Right forelimb (tissue), 1 donor: ENCODE results near the gene PCNP.
"Not testable (repeated sequence)": the region's sequence is repeated elsewhere in the genome, so short reads cannot be mapped to it uniquely, and the experiment has no call there.

ENCODE experiments used
- DNase-seq: peaks from one replicate; pipeline ENCODE4 v3.0.0-alpha.2; 2018

PCNP gene, protein sequence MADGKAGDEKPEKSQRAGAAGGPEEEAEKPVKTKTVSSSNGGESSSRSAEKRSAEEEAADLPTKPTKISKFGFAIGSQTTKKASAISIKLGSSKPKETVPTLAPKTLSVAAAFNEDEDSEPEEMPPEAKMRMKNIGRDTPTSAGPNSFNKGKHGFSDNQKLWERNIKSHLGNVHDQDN

DNA sequence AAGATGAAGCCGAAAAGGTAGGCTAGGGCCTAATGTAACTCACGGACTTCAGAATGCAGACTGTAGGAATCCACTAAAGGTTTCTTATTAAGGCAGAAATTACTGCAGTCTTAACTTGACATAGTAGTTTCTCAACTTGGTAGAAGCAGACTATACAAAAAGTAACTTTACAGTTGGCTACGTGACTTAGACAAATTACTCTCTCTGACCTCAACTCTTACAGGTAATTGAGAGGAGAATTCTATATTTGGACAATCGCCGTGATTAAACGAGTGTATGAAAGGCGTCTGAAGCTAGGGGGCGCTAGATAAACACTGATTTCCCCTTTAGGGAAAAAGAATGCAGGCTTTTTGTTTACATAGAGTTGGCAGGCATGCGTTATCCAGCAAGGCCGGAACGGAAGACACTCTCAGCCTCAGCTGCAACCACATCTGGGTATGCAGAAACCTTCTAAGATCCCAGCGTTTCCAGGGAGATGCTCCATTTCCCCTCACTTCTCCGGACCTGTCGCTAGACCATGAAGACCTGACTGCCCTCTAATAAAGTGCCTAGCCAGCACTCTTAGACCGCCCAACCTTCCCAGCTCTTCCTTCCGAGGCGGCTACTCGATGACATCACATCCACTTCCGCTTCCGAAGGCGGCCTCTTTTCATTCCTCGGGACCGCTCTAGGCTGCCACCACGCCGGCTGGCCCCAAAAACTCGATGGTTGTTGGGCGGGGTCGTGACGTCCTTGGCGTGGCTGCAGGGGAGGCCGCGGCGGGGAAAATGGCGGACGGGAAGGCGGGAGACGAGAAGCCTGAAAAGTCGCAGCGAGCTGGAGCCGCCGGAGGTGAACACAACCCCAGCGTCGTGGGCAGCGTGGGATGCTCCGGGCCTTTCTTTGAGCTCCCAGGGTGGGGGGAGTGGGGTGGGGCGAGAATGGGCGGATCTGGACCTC lies at the start of gene PCNP:
Gene PCNP (plus strand): TSS at position 732 of the 939 bp plus-strand sequence. CDS start 36 bp downstream, at position 768.
- DNase-seq = peak; percentile 99

DNA sequence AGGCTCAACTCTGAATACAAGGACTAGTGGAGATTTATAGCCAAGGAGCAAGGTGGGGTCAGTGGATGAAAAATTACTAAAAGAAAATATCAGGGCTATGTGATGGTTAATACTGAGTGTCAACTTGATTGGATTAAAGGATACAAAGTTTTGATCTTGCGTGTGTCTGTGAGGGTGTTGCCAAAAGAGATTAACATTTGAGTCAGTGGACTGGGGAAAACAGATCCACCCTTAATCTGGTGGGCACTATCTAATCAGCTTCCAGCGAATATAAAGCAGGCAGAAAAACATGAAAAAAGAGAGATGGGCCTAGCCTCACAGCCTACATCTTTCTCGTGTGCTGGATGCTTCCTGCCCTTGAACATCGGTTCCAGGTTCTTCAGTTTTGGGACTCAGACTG lies 46.5 kb upstream of the PCNP start:
- DNase-seq = no peak

DNA sequence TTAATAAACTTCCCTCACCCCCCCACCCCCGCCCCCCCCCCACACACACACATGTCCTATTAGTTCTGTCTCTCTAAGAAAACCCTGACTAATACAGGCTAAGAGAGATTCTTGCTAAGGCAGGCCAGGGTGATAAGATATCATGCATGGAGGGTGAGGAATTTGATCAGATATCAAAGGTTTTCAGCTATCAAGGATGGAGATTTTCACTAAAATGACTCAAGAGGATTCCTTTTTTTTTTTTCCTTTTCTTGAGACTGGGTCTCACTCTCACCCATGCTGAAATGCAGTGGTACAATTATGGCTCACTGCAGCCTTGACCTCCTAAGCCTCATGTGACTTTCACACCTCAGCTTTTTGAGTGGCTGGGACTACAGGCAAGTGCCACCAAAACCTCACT lies 46.1 kb upstream of the PCNP start:
- no peak for DNase-seq

DNA sequence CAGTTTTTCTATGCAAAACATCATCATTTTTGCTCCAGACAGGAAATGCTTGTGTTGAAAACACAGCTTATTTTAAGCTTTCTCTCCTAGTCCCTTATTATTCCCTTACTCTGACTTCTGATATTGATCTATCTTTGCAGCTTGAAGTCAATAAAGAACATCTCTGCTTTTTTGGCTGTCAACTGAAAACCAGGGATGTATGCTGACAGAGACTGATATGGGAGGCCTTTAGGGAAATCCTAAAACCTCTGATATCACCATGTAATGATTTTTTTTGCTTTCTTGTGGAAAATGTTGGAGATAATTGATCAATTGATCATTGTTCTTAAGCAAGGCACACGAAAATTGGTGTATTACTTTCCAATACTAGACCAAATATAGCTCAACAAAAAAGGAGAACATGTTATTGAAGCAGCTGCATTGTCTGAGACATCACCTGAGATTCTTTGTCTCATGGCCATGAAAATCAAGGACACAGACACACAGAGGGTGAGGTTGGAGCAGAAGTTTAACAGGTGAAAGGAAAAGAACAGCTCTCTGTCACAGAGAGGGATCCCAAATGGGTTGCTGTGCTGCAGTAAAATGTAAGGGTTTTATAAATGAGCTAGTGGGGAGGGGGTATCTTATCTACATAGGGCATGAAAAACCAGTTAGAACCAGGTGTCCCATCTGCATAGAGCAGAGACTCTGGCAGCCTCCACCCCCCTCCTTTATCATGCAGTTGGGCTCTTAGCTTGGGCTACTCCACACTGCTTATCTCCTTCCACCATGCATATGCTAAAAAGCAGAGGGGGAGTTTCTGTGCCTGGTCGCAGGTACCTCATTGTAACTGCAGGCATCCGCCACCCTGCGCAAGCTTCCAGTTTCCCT lies 43.9 kb upstream of the PCNP start:
- DNase-seq = no peak

DNA sequence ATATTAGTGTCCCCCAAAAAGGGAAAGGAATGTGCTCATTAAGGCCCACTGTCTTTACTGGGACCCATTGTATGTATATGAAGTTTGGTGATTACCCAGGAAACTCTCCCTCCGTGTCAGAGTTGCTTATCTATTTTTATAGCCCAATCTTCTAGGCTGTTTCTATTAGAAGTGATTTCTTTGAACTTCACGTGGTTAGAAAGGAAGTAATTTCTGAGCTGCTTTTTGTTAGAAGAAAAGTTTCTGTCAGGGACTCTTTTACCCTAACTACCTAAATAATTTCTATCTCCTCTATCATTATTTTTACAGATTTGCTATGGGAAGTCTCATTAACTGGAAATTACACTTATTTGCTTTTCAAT lies 43.3 kb upstream of the PCNP start:
- DNase-seq = no peak

DNA sequence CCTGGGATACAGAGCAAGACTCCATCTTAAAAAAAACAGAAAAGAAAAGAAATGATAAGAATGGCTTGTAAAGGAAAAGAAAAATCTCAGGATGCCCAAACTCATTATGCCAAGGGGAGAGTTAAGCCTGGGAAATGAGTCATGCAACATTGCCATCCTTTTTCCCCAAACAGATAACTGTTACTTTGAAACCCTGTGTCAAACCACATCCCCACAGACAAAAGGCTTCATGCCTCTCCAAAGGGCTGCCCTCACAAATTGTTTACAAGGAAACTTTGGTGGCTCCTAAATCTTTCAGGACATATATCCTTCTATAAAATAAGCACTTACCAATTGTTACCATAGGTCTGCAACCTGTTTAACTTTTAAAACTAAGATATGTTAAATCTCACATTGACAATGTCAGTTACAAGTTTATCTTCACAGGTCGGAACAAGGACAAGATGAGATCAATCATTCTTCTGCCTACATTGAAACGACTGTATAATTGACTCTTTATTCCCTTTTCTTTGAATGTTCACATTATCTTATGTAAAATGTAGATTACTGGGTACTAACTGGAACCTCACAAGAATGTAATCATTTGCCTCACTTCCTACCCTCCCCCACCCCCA lies 42.4 kb upstream of the PCNP start:
- no peak for DNase-seq

DNA sequence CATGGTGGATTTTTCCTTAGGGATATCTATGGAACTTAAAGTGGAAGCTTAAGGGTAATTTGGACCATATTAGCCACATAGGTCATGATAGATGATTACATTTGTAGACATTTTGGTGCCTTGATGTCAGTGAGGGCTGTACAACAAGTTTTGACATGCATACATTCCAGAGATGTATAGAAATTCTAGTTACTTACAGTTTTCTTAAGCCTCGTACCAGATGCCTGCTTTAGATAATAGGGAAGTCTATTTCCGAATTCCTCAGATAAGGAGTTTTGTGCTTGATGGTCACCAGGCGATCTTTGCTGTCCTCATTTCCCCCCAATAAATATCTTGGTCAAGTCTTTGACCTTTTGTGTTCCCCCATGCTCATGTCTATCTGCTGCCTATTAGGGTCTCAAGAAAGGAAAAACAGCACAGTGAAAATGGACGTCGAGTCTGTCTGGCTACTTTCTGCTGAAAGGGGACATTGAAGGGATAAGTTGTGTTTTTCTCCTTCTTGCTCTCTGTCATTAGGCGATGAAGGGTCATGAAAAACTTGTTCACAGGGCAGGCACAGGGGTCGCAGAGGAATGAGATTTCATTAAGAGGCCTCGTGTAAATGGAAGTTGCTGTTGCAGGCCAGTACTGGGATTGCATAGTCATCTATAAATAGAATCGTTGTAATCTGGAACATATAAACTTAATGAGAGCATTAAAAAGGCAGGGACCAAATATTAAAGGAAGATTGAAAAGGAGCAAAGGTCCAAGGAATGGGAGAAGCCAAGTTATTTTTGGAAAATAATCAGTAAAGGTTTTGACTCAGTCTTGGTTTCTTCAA lies 41.0 kb upstream of the PCNP start:
- DNase-seq = no peak

DNA sequence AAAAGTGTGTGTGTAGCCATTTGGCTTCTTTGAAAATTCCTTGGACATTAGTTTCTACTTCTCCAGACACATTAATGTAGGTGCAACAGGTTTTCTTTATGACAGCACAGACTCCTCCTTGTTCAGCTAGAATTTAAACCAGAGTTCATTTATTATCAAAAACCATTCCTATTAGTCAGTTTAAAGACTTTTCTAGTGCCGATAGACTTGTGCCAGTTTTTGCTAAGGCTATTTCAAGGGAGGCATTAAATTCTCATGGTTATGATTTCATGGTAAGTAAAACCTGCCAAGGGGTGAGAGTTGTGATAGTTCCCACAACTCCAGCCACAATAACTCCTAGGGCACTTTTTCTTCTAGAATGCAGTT lies 40.4 kb upstream of the PCNP start:
- no peak for DNase-seq

DNA sequence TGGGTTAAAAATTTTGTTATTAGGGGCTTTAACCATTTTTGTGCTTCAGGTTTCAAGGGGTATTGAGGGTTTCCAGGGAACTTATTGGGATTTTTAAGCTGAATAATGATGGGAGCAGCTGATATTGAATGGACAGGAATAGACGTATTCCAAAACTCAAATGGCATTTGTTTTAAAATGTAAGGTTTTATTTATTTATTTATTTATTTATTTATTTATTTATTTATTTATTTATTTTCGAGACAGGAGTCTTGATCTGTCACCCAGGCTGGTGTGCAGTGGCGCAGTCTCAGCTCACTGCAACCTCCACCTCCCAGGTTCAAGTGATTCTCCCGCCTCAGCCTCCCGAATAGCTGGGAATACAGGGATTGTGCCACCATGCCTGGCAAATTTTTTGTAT lies 38.8 kb upstream of the PCNP start:
- no peak for DNase-seq

DNA sequence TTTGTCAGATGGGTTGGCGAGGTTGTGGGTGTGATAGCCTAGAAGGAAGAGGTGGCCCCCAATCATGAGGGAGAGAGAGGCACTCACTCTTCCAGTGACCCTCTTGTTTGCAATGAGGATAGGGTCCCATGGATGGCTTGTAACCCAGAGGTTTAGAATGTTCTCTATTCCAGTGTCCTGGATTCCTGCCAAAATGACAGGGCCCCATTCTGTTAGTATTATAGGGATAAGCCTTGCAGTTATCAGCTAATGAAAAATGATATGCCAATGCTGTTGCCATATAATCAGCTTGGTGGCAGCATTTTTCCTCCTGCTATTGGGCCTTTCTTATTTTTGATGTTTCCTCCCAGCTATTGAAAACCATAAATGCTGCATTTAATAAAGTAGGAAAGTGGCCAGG lies 37.7 kb upstream of the PCNP start:
- DNase-seq = no peak

DNA sequence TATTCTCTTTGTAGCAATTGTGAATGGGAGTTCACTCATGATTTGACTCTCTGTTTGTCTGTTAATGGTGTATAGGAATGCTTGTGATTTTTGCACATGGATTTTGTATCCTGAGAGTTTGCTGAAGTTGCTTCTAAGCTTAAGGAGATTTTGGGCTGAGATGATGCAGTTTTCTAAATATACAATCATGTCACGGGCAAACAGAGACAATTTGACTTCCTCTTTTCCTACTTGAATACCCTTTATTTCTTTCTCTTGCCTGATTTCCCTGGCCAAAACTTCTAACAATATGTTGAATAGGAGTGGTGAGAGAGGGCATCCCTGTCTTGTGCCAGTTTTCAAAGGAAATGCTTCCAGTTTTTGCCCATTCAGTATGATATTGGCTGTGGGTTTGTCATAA lies 37.0 kb upstream of the PCNP start:
- not testable (repeated sequence) for DNase-seq

DNA sequence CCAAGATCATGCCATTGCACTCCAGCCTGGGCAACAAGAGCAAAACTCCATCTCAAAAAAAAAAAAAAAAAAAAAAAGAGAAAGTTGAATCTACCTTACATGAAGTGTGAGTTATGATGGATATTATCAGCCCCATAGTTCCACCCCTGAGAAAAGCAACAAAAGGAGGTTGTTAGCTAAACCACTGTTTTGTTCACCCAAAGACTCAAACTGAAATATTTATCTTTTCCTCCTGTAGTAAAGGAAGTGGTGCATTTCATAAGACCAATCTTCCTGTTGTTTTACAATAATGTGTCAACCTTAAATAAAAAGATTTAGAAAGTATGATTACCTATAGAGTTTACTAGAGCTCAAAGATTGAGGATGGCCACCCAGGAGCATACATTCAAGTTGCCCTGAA lies 31.0 kb upstream of the PCNP start:
- DNase-seq = no peak

DNA sequence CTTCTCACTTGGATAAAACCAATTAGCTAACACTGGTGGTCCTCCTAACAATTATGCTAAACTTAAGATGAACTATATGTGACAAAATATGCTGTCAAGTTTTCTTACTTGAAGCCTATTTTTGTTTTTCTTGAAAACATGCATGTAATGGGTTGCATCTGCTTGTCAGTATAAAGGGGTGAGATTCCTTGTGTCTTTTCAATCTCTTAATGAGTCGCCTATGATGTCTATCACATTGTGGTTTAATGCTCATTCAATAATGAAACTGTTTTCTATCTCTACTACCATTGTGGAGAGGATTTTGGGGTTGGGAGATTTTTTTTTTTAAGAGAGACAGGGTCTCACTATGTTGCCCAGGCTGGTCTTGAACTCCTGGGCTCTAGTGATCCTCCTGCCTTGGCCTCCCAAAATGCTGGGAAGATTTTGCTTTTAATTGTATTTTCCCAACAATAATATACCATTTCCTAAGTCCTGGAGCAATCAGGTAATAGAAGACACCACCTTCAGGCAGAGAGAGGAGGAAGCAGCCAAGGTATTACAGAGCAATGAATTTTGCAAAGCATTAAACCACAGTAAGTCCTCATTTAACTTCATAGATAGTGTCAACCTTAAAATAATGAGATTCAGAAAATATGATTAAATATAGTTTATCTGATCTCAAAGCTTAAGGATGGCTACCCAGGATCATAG lies 29.7 kb upstream of the PCNP start:
- no peak for DNase-seq

DNA sequence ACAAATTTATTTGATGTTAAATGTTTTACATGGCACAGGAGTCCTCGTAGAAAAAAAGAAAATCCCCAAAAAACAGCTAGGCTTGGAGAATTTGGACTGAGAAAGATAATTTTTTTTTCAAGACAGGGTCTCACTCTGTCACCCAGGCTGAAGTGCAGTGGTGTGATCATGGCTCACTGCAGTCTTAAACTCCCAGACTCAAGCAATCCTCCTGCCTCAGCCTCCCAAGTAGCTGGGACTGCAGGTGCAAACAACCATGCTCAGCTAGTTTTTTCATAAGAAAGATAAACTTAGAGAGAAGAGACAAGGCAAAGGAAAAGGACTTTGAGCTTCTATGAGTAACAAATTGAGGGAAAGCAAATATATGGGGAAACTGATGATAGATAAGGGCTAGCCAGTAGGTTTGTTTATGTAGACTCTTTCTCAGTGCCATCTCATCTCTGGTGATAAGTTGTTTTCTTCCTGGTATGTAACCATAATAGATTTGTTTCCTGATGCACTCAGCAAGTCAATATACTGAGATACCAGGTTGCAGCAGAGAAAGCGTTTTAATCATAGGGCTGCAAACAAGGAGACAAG lies 25.4 kb upstream of the PCNP start:
- no peak for DNase-seq

DNA sequence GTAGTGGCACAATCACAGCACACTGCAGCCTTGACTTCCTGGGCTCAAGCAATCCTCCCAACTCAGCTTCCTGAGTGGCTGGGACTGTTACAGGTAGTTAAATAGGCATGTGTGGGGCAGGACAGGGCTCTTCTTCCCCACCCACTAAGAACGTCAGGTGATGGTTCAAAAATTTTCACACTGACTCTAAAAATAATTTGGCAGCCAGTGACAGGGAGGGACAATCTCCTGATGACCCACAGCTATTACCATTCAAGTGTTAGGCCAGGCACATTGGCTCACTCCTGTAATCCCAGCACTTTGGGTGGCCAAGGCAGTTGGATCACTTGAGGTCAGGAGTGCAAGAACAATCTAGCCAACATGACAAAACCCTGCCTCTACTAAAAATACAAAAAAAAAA lies 24.5 kb upstream of the PCNP start:
- DNase-seq = no peak

DNA sequence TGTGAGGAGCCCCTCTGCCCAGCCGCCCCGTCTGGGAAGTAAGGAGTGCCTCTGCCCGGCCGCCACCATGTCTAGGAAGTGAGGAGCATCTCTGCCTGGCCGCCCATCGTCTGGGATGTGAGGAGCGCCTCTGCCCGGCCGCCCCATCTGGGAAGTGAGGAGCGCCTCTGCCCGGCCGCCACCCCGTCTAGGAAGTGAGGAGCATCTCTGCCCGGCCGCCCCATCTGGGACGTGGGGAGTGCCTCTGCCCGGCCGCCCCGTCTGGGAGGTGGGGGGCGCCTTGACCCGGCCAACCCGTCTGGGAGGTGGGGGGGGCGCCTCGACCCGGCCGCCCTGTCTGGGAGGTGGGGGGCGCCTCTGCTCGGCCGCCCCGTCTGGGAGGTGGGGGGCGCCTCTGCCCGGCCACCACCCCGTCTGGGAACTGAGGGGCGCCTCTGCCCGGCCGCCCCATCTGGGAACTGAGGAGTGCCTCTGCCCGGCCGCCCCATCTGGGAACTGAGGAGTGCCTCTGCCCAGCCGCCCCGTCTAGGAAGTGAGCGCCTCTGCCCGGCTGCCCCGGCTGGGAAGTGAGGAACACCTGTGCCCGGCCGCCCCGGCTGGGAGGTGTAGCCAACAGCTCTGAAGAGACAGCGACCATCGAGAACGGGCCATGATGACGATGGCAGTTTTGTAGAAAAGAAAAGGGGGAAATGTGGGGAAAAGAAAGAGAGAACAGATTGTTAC lies 22.5 kb upstream of the PCNP start:
- not testable (repeated sequence) for DNase-seq

DNA sequence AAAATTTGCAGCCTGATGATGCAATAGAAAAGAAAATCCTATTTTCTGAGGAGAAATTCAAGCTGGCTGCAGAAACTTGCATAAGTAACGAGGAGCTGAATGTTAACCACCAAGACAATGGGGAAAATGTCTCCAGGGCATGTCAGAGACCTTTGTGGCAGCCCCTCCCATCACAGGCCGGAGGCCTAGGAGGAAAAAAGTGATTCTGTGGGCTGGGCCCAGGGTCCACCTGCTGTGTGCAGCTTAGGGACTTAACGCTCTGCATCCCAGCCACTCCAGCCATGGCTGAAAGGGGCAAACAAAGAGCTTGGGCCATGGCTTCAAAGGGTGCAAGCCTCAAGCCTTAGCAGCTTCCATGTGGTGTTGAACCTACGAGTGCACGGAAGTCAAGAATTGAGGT lies 20.6 kb upstream of the PCNP start:
- DNase-seq = not testable (repeated sequence)

DNA sequence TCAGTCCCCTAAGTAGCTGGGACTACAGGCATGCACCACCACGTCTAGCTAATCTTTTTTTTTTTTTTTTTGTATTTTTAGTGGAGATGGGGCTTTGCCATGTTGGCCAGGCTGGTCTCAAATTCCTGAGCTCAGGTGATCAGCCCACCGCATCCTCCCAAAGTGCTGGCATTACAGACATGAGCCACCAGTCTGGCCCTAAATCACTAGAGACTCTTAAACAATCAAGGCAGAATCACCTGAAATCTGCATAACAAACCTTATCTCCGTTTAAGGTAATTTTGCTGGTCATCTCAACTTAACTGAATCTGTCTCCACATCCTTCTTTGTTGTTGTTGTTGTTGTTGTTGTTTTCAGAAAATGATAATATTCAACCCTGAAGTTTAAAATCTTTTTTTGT lies 17.9 kb upstream of the PCNP start:
- DNase-seq = no peak

DNA sequence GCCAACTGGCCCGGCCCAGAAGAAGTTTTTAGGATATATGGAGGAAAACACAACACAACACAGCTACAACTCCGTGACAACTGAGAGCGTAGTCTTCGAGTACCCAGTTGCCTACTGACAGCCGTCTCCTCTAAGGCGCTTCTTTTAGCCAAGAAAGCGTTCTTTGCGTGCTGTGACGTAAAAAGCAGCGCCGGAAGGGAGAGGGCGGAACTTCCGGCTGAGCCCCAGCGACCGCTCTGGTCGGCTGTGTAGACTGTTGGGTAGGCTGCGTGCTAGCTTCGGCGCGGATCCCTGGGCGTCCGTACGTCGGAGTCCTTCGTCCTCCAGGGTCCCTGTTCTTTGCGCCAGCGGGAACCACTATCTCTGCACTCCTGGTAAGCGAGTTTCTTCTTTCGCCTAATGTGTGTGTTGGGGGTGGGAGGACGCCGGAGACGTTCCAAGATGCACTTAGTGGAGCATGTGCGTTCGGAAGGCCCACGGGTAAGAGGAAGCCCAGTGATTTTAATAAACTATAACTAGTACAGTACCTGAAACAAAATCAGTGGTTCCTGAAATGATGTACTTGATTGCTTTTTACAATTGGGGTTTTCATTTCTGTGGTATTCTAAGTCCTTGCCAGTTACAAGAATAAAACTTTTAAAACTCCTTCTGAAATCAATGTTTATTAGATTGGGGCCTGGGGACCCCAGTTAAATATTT lies 12.2 kb upstream of the PCNP start, which contains the start of gene TRMT10C:
Gene TRMT10C (plus strand): TSS at position 239 of the 699 bp plus-strand sequence. CDS start 2,914 bp downstream, outside the sequence.
- DNase-seq = peak; percentile 96
